IMR-90 (cell line): ENCODE results near the gene CEP295NL.

Source experiments
- RAD21 ChIP-seq: IDR thresholded peaks from 2 replicates; pipeline ENCODE4 v1.6.1; 2012; ENCODE audit warnings: low read length, improper control_type of control experiment
- USF2 ChIP-seq: fragments of 150-350 bp; IDR thresholded peaks from 2 replicates; pipeline ENCODE4 v1.6.1; 2017; ENCODE audit warnings: mild to moderate bottlenecking, antibody characterized with exemption, low read length, low read depth
- TF ChIP-seq, protein P1 (sequence below): conservative IDR thresholded peaks from 2 replicates; pipeline ENCODE4 v1.5.1; 2012; ENCODE audit warnings: mild to moderate bottlenecking, low read depth, low read length, improper control_type of control experiment

DNA sequence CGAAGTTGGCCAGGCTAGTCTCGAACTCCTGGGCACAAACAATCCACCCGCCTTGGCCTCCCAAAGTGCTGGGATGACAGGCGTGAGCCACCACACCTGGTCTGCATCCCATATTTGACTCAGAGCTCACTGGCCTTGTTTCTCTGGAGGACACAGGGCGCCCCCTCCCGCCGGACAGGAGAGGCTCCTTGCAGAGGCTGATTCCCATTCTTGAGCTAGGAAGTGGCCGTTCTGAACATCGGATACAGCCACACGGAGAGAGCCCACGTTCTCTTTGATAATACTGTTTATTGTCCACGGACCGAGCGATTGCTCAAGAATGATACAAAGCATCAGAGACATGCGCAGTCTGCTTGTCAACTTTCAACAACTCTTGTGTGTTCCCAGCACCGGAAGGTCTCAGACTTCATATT is 50.3 kb downstream of the CEP295NL start:
- TF ChIP-seq, protein P1, sequence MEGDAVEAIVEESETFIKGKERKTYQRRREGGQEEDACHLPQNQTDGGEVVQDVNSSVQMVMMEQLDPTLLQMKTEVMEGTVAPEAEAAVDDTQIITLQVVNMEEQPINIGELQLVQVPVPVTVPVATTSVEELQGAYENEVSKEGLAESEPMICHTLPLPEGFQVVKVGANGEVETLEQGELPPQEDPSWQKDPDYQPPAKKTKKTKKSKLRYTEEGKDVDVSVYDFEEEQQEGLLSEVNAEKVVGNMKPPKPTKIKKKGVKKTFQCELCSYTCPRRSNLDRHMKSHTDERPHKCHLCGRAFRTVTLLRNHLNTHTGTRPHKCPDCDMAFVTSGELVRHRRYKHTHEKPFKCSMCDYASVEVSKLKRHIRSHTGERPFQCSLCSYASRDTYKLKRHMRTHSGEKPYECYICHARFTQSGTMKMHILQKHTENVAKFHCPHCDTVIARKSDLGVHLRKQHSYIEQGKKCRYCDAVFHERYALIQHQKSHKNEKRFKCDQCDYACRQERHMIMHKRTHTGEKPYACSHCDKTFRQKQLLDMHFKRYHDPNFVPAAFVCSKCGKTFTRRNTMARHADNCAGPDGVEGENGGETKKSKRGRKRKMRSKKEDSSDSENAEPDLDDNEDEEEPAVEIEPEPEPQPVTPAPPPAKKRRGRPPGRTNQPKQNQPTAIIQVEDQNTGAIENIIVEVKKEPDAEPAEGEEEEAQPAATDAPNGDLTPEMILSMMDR: peak; percentile 29
- TF ChIP-seq USF2 (no peak), RAD21 (peak; percentile 34; the same call in 1 of the 2 replicates)
